CD4-positive, alpha-beta T cell treated with Interleukin-17A for 4 hours (primary cell): ENCODE results near the gene DOCK7.
"Not testable (repeated sequence)": the region's sequence is repeated elsewhere in the genome, so short reads cannot be mapped to it uniquely, and the experiment has no call there.

Experiments used
- DNase-seq: peaks from one replicate; pipeline ENCODE4 v3.0.0-alpha.2; 2020; ENCODE audit warnings: mixed read lengths

Gene DOCK7

DNA sequence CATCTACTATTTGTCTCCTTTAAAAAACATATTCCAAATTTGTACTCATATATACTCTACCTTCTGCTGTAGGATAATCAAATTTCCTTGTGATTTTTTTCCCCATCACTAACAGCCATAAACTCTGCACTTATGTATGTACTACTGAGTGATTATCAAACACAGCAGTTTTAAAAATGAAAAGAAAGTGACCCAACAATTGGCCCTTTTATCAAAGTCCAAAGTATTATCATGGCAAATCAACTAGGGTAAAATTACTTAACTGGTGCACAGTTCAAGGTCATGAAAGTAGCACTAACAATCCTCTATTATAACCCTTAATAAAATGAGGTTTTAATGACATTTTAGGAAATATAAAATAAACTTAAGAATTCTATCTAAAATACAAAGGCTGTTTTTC, 79.3 kb downstream of the DOCK7 start:
- no peak for DNase-seq

DNA sequence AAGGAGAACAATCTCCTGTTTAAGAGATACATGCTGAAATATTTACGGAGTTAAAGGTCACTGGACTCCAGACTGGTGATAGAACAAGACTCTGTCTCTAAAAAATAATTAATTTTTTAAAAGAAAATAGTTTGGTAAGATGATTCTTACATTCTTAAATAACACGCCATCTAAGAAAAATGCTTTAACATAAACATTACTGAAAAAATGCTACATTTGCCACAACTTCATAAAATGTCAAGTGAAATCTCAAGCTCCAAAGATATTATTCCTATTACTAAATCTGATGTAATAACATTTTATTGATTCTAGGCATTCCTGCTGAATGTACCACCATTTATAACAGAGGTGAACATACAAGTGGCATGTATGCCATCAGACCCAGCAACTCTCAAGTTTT, 86.7 kb downstream of the DOCK7 start:
- no peak for DNase-seq

DNA sequence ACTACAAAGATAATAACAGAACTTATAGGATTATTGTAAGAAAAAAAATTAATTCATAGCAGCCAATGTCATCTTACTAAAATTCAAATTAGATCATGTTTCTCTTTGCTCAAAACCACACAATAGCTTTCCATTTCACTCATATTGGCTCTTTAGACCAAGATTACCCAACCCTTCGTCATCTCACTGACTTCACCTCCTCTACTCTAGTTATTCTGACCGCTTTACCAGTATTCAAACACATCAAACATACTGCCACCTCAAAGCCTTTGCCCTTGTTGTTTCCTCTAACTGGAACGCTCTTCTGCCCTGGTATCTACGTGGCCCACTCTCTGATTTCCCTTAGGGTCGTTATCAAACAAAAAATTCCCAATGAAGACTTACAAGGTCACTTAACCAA, 89.1 kb downstream of the DOCK7 start:
- DNase-seq = no peak

DNA sequence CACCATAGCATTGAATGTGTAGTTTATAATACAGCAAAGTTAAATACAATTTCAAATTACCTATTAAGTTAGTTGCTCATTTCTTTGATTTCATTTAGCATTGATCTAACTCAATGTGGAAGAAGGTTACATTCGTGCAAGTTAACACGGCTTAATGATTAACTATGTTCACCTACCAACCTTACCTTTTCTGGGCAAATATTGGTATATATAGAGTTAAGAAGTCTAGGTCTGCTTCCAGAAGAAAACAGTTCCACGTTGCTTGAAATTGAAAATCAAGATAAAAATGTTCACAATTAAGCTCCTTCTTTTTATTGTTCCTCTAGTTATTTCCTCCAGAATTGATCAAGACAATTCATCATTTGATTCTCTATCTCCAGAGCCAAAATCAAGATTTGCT, 90.9 kb downstream of the DOCK7 start, which contains the start of gene ANGPTL3:
TSS of gene ANGPTL3 (plus strand) at position 240 of the 400 bp plus-strand sequence. CDS start at position 287, 47 bp downstream.
- DNase-seq = no peak

DNA sequence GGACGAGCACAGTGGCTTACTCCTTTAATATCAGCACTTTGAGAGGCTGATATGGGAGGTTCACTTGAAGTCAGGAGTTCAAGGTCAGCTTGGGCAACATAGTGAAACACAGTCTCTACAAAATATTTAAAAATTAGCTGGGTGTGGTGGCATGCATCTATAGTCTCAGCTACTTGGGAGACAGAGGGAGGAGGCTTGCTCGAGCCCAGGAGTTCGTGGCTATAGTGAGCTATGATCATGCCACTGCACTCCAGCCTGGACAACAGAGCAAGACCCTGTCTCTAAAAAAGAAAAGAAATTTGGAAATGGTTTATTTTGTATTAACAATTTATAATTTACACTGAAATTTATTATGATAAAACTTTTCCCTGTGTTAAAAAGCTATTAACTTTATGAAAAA, 92.5 kb downstream of the DOCK7 start:
- no peak for DNase-seq

DNA sequence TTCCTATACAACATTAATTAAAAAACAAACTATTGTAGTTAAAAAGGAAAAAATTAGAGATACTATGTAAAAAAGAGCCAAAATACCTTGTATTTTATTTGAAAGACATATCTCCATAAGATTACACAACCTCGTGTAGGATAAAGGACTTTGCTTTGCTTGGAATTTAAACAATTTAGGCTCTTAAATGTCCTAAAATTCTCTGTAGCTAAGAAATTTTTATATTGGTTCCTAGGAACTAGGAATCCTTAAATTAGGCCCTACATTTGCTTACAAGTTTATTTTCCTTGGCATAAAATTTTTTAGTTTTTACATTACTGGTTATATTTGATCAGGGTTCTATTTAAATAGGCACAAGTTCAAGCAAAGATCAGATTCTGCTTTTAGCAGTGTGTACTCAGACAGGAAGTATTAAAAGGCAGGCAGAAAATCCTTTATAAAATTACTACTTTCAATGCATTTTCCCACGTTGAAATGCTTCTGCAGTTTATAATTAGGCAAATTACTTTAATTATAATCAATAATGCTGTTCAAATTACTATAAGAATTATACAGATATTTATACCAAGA, 94.3 kb downstream of the DOCK7 start:
- no peak for DNase-seq

DNA sequence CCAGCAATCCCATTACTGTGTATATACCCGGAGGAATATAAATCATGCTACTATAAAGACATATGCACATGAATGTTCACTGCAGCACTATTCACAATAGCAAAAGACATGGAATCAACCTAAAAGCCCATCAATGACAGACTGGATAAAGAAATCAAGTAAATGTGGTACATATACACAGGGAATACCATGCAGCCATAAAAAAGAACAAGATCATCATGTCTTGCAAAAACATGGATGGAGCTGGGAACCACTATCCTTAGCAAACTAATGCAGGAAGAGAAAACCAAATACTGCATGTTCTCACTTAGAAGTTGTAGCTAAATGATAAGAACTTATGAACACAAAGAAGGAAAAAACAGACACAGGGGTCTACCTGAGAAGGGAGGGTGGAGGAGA, 97.2 kb downstream of the DOCK7 start:
- DNase-seq = no peak

DNA sequence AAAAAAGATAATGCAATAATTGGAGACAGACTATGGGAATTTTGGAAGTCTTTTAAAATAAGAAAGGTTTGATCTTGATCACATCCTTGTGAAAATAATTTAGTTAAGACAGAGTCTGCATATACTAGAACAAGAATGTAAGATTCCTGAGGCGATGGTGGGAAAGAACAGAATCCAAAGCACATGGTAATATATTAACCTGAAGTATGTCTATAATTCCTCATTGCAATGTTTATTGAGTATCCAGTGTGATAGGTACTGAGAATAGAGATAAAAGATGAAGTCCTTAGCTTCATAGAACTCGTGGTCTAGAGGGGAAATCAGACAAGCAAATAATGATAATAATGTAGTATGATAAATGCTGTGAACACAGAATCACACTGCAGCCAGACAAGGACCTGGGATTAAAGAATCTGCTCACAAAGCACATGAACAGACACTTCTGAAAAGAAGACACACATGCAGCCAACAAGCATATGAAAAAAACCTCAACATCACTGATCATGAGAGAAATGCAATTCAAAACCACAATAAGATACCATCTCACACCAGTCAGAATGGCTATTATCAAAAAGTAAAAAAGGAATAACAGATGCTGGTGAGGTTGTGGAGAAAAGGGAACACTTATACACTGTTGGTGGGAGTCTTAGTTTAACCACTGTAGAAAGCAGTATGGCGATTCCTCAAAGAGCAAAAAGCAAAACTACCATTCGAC, 97.8 kb downstream of the DOCK7 start:
- DNase-seq = no peak

DNA sequence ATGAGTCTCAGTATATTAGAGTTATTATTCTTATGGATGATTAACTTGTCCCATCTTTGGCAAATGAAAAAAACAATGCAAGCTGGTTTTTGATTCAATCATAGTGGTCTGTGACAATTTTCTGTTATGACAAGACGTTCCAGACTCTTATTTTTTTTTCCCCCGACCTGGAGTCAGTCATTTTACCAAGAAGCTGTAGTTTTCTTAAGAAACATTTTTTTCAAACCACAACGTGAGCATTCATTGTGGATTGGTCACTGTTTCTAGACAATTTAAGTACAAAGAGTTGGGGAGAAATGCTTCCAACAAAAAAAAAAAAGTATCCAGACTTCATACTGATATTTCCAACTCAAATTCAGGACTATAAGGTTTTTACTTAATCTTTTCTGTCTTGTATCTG, 98.9 kb downstream of the DOCK7 start:
- no peak for DNase-seq

DNA sequence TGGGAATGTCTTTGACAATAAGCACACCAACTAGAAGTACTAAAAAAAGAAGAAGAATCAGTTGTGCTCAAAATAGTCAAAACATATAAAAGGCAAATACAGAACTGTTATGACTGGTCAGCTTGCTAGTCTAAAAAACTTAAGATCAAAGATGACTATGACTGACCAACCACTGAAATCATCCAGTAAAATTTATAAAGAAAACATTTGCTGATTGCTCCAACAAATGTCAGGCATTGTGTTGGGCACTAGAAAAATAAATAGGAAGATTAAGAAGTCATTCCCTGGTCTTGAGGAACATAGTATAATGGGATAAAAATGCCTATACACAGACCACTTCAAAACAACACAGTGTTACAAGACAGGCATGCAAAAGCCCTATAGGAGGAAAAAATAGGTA, 100.2 kb downstream of the DOCK7 start:
- no peak for DNase-seq

DNA sequence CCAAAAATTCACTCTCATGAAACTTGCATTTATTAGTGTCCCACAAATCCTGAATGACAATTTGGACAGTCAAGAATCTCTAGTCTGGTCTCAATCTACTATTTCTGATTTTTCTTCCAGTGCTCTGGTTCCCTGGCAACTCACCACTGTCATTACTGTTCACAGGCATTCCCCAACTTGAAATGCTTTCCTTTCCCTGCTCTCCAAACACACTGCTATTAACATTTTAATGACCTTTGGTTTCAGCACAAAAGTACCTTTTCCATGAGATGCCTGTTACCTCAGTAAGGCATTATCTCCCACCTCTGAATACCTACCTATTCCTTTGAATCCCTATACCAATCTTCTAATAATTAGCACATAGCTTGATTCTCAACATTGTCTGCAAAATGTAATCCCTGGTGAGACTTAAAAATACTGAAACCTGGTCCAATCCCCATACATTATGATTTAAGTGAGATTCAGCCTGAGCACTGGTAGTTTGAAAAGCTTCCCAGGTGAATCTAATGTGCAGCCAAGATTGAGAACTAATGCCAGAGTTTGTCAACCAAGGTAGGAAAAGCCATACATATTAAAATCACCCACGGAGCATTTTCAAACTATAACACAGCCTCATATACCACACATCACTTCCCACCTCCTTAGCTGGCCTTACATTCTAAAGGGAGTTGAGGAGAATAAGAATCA, 102.6 kb downstream of the DOCK7 start:
- DNase-seq = no peak

DNA sequence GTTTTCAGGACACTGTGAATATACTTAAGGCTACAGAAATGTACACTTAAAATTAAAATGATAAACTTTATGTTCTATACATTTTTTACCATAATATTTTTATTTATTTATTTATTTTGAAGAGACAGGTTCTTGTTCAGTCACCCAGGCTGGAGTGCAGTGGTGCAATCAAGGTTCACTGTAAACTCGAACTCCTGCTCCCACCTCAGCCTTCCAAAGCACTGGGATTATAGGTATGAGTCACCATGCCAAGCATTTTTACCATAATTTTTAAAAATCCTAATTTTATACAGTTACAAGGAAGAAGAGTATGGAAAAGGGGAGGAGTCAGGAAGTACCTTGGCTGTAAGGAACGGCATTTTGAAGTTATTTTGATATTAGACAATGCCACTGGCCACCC, 114.5 kb downstream of the DOCK7 start:
- DNase-seq = no peak

DNA sequence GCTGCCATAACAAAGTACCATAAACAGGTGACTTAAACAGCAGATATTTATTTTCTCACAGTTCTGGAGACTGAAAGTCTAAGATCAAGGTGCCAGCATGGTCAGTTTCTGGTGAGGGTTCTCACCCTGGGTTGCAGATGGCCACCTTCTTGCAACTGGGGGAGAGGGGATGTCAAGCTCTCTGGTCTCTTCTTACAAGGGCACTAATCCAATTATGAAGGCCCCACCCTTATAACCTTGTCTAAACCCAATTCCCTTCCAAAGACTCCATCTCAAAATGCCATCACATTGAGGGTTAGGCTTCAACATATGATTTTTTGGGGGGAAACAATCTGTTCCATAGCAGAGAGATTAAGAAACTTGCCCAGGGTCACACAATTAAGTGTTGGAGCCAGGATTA, 115.7 kb downstream of the DOCK7 start:
- DNase-seq = no peak

DNA sequence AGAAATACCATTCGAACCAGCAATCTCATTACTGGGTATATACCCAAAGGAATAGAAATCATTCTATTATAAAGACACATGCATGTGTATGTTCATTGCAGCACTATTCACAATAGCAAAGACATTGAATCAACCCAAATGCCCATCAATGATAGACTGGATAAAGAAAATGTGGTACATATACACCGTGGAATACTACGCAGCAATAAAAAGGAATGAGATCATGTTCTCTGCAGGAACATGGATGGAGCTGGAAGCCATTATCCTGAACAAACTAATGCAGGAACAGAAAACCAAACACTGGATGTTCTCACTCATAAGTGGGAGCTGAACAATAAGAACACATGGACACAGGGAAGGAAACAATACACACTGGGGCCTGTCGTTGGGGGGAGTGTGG, 116.7 kb downstream of the DOCK7 start:
- DNase-seq = not testable (repeated sequence)

DNA sequence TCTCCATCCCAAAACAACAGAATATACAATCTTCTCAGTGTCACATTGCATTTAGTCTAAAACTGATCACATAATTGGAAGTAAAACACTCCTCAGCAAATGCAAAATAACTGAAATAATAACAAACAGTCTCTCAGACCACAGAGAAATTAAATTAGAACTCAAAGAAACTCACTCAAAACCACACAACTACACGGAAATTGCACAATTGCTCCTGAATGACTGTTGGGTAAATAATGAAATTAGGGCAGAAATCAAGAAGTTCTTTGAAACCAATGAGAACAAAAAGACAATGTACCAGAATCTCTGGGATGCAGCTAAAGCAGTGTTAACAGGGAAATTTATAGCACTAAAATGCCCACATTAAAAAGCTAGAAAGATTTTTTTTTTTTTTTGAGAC, 120.3 kb downstream of the DOCK7 start:
- not testable (repeated sequence) for DNase-seq

DNA sequence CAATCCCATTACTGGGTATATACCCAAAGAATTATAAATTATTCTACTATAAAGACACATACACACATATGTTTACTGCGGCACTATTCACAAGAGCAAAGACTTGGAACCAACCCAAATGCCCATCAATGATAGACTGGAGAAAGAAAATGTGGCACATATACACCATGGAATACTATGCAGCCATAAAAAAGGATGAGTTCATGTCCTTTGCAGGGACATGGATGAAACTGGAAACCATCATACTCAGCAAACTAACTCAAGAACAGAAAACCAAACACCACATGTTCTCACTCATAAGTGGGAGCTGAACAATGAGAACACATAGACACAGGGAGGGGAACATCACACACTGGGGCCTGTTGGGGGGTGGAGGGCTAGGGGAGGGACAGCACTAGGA, 121.0 kb downstream of the DOCK7 start:
- DNase-seq = not testable (repeated sequence)

DNA sequence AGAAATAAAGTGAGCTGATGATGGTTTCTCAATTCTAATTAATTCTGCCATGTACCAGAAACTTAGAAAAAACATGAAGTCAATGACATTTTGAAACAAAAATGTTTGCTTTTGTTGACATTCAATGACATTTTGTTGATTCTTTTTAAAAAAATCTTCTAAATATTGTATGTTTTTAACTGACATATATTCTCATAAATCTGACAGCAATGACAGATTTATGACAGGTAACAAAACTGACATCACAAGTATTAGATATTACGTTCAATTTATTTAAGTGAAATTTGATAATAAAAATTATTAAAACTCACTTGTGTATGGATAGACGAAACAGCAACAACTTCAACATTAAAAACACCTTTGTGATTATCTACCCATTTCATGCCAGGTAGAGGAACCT, 126.9 kb downstream of the DOCK7 start:
- no peak for DNase-seq

DNA sequence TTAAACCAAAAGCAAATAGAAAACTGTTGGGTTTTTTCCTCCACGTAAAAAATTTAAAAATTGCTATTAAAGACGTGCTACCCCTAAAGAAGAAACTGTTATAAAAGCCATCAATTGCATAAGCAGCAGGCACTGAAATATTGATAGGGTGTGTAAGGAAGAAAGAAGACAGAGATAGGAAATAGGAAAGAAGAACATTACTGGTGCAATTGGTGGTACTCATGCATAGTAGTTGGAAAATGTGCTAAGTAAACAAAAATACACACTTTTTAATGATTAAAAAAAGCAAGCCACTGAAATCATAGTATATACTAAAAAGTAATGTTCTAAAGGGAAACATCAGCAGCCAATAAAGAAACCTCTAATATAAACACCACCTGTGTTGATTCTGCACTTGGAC, 143.6 kb downstream of the DOCK7 start:
- DNase-seq = no peak

DNA sequence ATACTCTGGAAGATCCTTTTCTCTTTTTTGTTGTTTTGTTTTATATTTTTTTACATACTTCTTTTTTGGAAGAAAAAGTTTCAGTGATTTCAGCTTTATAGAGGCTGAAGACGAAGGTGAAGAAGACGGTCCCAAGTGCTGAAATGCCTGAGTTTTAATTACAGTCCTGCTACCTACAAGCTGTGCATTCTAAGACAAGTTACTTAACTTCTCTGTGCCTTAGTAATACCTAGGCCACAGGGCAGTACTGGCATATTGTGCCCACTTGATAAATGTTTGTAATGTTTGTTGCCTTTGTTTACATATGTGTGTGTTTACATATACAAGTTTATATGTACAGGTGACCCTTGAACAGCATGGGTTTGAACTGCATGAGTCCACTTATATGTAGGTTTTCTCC, 147.1 kb downstream of the DOCK7 start:
- no peak for DNase-seq

DNA sequence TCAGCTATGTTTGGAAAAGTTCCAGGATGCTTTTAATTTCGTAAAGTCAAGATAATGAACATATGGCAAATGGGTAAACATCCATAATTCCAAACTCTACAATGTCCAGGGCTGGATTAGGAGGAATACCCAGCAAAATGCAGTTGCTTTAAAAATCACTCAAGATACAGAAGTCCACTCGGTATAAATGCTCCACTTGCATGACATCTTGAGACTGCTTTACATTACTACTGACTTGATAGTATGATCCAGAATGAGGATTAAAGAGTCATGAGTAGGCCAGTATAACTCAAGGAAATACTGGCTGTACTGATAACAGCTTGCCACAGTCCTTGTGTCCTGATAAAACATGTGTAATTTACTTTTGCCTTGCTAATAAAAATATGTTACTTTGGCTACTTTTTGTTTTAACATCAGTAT, 149.1 kb downstream of the DOCK7 start:
- DNase-seq = no peak

DNA sequence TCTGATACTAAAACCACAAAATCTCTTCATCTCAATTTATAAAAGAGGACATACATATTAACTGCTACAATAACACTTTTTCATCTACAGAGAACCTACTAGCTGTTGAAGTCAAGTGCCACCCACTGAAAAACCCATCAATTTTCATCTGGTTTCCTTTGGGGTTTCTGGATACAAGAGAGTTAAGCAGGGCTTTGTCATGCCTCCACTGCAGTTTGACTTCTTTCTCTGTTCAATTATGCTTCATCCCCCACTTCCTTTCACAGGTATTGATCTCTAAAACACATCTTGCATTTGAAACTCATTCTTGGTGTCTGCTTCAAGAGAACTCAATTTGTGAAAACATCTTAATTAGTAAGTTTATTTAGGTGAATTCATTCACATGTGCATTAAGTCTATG, 151.3 kb downstream of the DOCK7 start:
- DNase-seq = no peak

DNA sequence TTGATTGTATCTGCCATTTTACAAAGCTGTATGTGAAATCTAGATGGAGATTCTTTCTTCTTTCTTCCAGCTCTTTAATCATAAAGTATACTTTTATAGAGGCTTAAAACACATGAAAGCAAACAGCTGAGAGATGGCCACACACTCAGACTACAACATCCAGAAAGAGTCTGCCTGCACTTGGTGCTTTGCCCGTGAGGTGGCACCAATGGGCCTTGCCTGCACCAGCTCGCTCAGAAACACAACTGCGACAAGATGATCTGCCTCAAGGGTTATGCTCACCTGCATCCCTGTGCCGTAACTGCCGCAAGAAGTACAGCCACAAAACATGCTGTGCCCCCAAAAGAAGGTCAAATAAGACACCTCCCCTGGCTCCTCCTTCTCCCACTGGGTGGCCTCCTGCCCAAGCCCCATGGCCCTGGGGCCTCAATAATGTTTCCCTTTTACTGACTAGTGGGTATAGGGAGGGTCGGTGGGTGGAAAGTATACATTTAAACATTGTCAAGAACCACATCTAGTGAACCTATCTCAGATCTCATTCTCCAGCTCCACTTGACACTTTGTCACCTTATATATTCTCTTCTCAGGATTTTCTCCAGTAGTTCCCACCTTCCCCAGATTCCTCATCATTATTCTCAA, 157.6 kb downstream of the DOCK7 start:
- peak; percentile 2 for DNase-seq

DNA sequence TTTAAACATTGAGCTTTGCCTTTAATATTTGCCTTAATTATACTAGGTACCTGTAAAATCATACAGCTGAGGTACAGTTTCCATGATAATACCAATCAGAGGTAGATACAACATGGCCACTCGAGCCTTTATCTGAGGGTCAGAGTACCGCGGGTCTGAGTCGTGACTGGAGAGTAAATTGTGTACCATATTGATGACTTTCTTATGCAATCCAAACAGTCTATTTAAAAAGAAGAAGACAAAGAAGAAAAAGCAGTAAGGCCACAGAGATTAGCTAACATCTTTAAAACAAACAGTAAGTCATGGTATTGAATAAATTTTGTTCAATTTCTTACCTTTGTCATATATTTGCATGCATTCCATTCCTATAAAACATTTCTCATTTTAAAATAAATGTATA, 159.0 kb downstream of the DOCK7 start:
- DNase-seq = no peak

DNA sequence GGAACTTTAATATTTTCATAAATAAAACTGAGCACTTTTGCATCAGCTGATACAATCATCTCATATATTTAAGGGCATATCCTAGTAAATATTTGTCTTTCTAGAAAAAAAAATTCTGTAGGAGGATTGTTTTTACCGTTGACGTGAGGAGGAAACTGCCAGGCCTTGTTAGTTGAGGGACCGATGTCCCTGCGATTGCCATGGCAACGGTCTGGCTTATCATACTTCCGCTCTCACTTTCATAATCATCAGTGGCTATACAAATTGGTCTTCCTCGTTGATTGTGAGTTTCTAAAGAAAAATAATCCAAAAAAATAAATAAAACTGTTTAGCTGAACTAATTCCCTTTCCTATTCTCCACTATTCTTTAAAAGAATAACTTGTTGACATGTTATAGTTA, 160.2 kb downstream of the DOCK7 start:
- peak; percentile 3 for DNase-seq
